Mesendoderm (in vitro differentiated cells): ENCODE results near the gene MAP4.

Source experiments
- DNase-seq: peaks from one replicate; pipeline ENCODE4 v3.0.0; 2013
- H2AK5ac ChIP-seq: 2 replicates; pipeline ENCODE4 v1.6.1; 2013; ENCODE audit warnings: low read length, inconsistent platforms
- H2BK120ac ChIP-seq: 2 replicates; pipeline ENCODE4 v1.6.1; 2013; ENCODE audit warnings: low read depth, mild to moderate bottlenecking, low read length, moderate library complexity, mixed read lengths
- H2BK15ac ChIP-seq: replicated peaks from 2 replicates; pipeline ENCODE4 v1.6.1; 2013; ENCODE audit warnings: low read depth, mild to moderate bottlenecking, moderate library complexity
- H2BK5ac ChIP-seq: 2 replicates; pipeline ENCODE4 v1.6.1; 2013; ENCODE audit warnings: low read length, inconsistent platforms
- H3K18ac ChIP-seq: 2 replicates; pipeline ENCODE4 v1.6.1; 2013; ENCODE audit warnings: mild to moderate bottlenecking, low read length, mixed read lengths
- H3K23ac ChIP-seq: one replicate; pipeline ENCODE4 v1.6.1; 2013; ENCODE audit warnings: low read length
- H3K27ac ChIP-seq: 2 replicates; pipeline ENCODE4 v1.5.1; 2013; ENCODE audit warnings: low read depth, mild to moderate bottlenecking, inconsistent platforms, low read length, moderate library complexity
- H3K27me3 ChIP-seq: 2 replicates; pipeline ENCODE4 v1.6.1; 2013; ENCODE audit warnings: low read length, control low read depth, mild to moderate bottlenecking, inconsistent platforms; ENCODE audit not compliant: insufficient read depth, poor library complexity
- H3K36me3 ChIP-seq: 2 replicates; pipeline ENCODE4 v1.6.1; 2013; ENCODE audit warnings: low read length, inconsistent platforms; ENCODE audit not compliant: control insufficient read depth, insufficient read depth
- H3K4ac ChIP-seq: one replicate; pipeline ENCODE4 v1.6.1; 2013; ENCODE audit warnings: low read depth, mild to moderate bottlenecking, low read length, moderate library complexity
- H3K4me1 ChIP-seq: 2 replicates; pipeline ENCODE4 v1.6.1; 2013; ENCODE audit warnings: low read depth, low read length, inconsistent platforms; ENCODE audit not compliant: control insufficient read depth
- H3K4me2 ChIP-seq: 2 replicates; pipeline ENCODE4 v1.6.1; 2013; ENCODE audit warnings: low read length
- H3K4me3 ChIP-seq: 2 replicates; pipeline ENCODE4 v1.5.1; 2013; ENCODE audit warnings: mild to moderate bottlenecking, low read length
- H3K56ac ChIP-seq: one replicate; pipeline ENCODE4 v1.6.1; 2013; ENCODE audit warnings: low read length
- H3K79me1 ChIP-seq: 2 replicates; pipeline ENCODE4 v1.6.1; 2013; ENCODE audit warnings: low read length, inconsistent platforms
- H3K79me2 ChIP-seq: 2 replicates; pipeline ENCODE4 v1.6.1; 2013; ENCODE audit warnings: mild to moderate bottlenecking, low read length; ENCODE audit not compliant: control insufficient read depth, insufficient read depth
- H3K9ac ChIP-seq: 2 replicates; pipeline ENCODE4 v1.6.1; 2013; ENCODE audit warnings: low read length, inconsistent platforms
- H4K5ac ChIP-seq: one replicate; pipeline ENCODE4 v1.6.1; 2013; ENCODE audit warnings: low read length
- H4K8ac ChIP-seq: one replicate; pipeline ENCODE4 v1.6.1; 2013; ENCODE audit warnings: low read depth, mild to moderate bottlenecking, control low read depth, low read length, moderate library complexity
- WGBS: extraction: QIAGEN DNeasy Blood & Tissue Kit; methylation state at CpG from one replicate; pipeline ENCODE4 v1.1.7; 2013; ENCODE audit warnings: low lambda C conversion rate, missing lambda C conversion rate; ENCODE audit not compliant: insufficient coverage; ENCODE audit errors: extremely low coverage; 5-methylcytosine and 5-hydroxymethylcytosine counted together

MAP4 gene

DNA sequence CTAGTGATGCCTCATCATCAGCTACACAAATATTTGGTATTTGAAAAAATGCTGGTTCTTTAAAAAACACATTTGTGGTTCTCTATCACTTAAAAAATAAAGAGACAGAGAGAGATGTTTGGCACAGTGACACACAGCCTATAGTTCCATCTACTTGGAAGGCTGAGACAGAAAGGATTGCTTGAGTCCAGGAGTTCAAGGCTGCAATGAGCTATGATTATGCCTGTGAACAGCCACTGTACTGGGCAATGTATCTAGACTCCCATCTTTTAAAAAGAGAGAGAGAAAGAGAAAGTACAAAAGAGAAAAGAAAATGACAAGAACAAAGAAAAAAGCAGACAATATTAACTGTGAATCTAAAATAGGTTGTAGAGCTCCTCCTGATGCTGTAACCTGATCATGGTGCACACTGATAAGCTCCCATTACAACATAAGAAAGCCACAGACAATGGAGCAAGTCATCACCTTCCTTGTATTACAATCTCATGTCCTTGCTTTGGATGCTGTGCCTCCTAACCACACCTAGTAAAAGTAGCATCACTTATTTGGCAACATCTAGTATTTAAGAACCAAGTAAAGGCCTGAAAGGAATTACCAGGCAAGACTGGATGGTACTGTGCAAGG, 31.7 kb upstream of the MAP4 start:
- Histone ChIP-seq H4K8ac (no peak overlapping the region), H4K5ac (no peak overlapping the region), H3K4me1 (no peaks in the 10 kb centered on the region), H3K27me3 (no peaks in the 10 kb centered on the region), H3K4ac (no peak overlapping the region), H3K79me2 (peaks cover 26% of the 10 kb centered on the region), H3K18ac (no peak overlapping the region), H3K56ac (no peak overlapping the region), H3K79me1 (peaks cover 7% of the 10 kb centered on the region), H3K9ac (no peak overlapping the region), H3K23ac (no peak overlapping the region), H3K27ac (no peak overlapping the region), H2BK15ac (no peak overlapping the region), H2AK5ac (no peak overlapping the region), H2BK120ac (no peak overlapping the region), H3K4me3 (no peak overlapping the region), H3K4me2 (no peak overlapping the region), H3K36me3 (no peaks in the 10 kb centered on the region), H2BK5ac (no peak overlapping the region)
- peak; percentile 21 for DNase-seq

DNA sequence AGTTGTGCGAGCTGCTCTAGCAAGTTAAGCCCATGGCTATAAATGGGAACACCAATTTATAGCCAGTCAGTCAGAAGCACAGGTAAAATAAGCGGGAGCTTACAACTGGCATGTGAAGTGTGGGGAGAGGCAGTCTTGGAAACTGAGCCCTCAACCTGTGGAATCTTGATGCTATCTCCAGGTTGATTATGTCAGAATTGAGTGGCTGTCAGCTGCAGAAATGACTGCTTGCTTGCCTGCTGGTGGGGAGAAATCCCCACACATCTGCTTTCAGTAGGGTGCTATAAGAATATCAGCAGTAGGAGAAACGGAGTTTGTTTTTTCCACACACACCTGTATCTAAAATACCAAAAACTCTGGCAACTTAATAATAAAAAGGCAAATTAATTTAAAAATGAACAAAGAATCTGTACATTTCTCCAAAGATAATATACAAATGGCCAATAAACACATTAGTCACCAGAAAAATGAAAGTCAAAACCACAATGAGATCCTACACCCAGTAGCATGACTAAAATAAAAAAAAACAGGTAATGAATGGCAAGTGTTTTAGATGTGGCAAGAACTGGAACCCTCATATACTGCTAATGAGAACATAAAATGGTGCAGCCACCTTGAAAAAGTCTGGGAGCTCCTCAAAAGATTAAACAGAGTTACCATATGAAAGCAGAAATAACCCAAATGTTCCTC, 26.0 kb upstream of the MAP4 start:
- peaks cover 30% of the 10 kb centered on the region for H3K79me2 ChIP-seq
- DNase-seq = peak; percentile 65
- WGBS = no CpG with 5 or more reads among the region's 3 CpGs

DNA sequence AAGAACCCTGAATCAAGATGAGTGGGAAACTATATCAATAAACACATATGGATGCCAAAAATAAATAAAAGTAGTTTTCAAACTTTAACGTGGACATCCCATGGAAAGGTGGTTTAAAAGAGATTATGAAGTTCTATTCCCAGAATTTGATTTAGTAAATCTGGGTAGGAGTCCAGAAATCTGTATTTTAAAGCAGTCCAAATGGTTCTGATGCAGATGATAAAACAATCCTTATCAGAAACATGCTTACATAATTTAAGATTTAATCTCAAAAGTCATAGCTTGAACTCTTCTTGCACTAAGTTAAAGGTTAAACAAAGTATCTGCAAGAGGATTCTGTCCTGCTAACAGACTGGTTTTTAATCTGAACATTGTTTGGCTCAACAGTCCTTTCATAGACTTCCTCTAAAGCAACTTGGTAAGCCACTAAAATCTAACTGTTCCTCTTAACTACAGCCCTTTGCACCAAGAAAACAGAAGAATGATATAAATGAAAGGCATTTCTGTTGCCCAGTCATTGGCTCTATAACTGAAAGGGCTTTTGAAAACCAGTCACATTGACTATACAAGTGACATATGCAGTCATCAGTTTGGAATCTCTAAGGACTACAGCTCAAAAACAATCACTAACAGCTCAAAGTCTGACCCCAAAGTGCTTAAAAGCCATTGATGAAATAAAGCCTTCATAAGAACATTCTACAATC, 23.4 kb upstream of the MAP4 start:
- Histone ChIP-seq H3K79me2 (peaks cover 29% of the 10 kb centered on the region), H3K18ac (no peak overlapping the region), H2BK120ac (no peak overlapping the region), H3K27me3 (no peaks in the 10 kb centered on the region), H3K9ac (no peak overlapping the region), H3K23ac (no peak overlapping the region), H3K36me3 (no peaks in the 10 kb centered on the region), H3K79me1 (peaks cover 5% of the 10 kb centered on the region), H3K56ac (peak overlapping the region; percentile 56), H3K4me1 (peaks cover 2% of the 10 kb centered on the region), H2AK5ac (no peak overlapping the region), H2BK5ac (no peak overlapping the region), H4K8ac (no peak overlapping the region), H3K27ac (peak overlapping the region; percentile 82), H3K4ac (peak overlapping the region; percentile 31), H3K4me2 (no peak overlapping the region), H2BK15ac (no peak overlapping the region), H3K4me3 (no peak overlapping the region), H4K5ac (no peak overlapping the region)
- peak; percentile 95 for DNase-seq
- no CpG with 5 or more reads among the region's 1 CpG for WGBS

More for the DNA sequence above, 26.0 kb upstream of the MAP4 start:
- H3K4me3 ChIP-seq = no peak overlapping the region
- H3K4ac ChIP-seq = no peak overlapping the region
- H4K8ac ChIP-seq = no peak overlapping the region
- no peak overlapping the region for H3K18ac ChIP-seq
- no peak overlapping the region for H3K27ac ChIP-seq
- no peak overlapping the region for H2BK120ac ChIP-seq
- peaks cover 6% of the 10 kb centered on the region for H3K79me1 ChIP-seq
- no peak overlapping the region for H2BK5ac ChIP-seq
- H3K23ac ChIP-seq = no peak overlapping the region
- H3K9ac ChIP-seq = no peak overlapping the region
- no peak overlapping the region for H3K56ac ChIP-seq
- H3K4me1 ChIP-seq = peaks cover 2% of the 10 kb centered on the region
- no peak overlapping the region for H4K5ac ChIP-seq
- no peaks in the 10 kb centered on the region for H3K27me3 ChIP-seq
- no peaks in the 10 kb centered on the region for H3K36me3 ChIP-seq
- no peak overlapping the region for H3K4me2 ChIP-seq
- no peak overlapping the region for H2AK5ac ChIP-seq
- no peak overlapping the region for H2BK15ac ChIP-seq

DNA sequence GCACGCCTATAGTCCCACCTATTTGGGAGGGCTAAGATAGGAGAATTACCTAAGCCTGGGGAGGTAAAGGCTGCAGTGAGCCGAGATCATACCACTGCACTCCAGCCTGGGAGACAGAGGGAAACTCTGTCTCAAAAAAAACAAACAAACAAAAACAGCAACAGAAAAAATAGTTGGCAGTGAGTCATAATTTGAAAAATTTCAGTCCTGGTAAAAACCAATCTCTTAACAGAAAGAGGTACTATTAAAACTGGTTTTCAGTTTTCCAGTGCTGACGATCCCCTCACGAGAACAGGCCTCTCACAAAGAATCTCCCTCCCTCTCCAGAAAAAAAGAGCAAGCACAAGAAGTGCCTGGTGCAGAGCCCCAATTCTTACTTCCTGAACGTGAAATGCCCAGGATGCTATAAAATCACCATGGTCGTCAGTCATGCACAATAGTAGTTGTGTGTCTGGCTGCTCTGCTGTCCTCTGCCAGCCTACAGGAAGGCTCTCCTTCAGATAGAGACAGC, 22.8 kb upstream of the MAP4 start:
- Histone ChIP-seq H3K79me2 (peaks cover 29% of the 10 kb centered on the region), H3K23ac (no peak overlapping the region), H2BK15ac (no peak overlapping the region), H3K4me2 (no peak overlapping the region), H3K56ac (peak overlapping the region; percentile 56), H3K4ac (peak overlapping the region; percentile 31), H3K9ac (no peak overlapping the region), H3K27me3 (no peaks in the 10 kb centered on the region), H3K4me1 (peaks cover 2% of the 10 kb centered on the region), H3K27ac (peak overlapping the region; percentile 82), H4K5ac (no peak overlapping the region), H3K18ac (no peak overlapping the region), H3K79me1 (peaks cover 5% of the 10 kb centered on the region), H2BK5ac (no peak overlapping the region), H3K36me3 (no peaks in the 10 kb centered on the region), H2AK5ac (no peak overlapping the region), H2BK120ac (no peak overlapping the region), H4K8ac (no peak overlapping the region), H3K4me3 (no peak overlapping the region)
- peak; percentile 26 for DNase-seq
- WGBS = no CpG with 5 or more reads among the region's 6 CpGs

DNA sequence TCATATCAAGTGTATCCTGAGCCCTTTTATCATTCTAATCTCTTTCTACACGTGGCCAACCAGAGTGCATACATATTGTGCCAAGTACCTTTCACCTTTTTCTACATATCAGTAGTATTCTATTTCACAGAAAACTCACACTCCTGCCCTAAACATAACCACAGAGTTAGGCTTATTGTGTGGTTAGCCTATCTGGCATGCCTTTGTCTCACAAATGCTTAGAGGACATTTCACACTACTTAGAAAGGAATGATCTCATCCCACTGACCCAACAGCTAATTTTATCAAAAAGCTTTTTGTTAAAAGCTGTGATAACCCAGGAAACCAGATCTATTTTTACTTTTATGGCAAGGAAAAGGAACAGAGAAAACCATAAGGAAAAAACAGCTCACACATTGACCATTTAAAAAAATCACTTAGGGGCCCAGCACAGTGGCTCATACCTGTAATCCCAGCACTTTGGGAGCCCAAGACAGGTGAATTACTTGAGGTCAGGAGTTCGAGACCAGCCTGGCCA, 17.8 kb upstream of the MAP4 start:
- Histone ChIP-seq H3K4me1 (no peaks in the 10 kb centered on the region), H3K18ac (no peak overlapping the region), H4K5ac (no peak overlapping the region), H3K4ac (no peak overlapping the region), H3K27ac (peak overlapping the region; percentile 62), H3K79me1 (peaks cover 2% of the 10 kb centered on the region), H3K27me3 (no peaks in the 10 kb centered on the region), H3K4me3 (no peak overlapping the region), H3K36me3 (no peaks in the 10 kb centered on the region), H3K56ac (no peak overlapping the region), H2BK5ac (no peak overlapping the region), H3K9ac (no peak overlapping the region), H3K4me2 (no peak overlapping the region), H2BK15ac (no peak overlapping the region), H3K23ac (no peak overlapping the region), H2AK5ac (no peak overlapping the region), H4K8ac (no peak overlapping the region), H3K79me2 (peaks cover 27% of the 10 kb centered on the region), H2BK120ac (no peak overlapping the region)
- no CpG with 5 or more reads among the region's 2 CpGs for WGBS
- peak; percentile 87 for DNase-seq
